Keratinocyte (primary cell): ENCODE measurements around the gene CHD8.

Experiments
- EZH2 ChIP-seq: IDR thresholded peaks from one replicate; pipeline ENCODE4 v1.6.1; 2012; ENCODE audit warnings: inconsistent platforms, mild to moderate bottlenecking, low read length, moderate library complexity
- TF ChIP-seq, protein P1 (sequence below), 3 experiments: IDR thresholded peaks in 1 of 3; conservative IDR thresholded peaks in 1 of 3; optimal IDR thresholded peaks in 1 of 3; 2 replicates in 2 of 3; 3 replicates in 1 of 3; pipeline versions ENCODE3 to v1.5.1; 2011; ENCODE audit warnings: low read length in 3 of 3, mild to moderate bottlenecking in 3 of 3, moderate library complexity in 2 of 3, control low read depth in 1 of 3, inconsistent platforms in 1 of 3; ENCODE audit not compliant: insufficient read depth in 2 of 3; ENCODE audit errors: extremely low read depth in 1 of 3

DNA sequence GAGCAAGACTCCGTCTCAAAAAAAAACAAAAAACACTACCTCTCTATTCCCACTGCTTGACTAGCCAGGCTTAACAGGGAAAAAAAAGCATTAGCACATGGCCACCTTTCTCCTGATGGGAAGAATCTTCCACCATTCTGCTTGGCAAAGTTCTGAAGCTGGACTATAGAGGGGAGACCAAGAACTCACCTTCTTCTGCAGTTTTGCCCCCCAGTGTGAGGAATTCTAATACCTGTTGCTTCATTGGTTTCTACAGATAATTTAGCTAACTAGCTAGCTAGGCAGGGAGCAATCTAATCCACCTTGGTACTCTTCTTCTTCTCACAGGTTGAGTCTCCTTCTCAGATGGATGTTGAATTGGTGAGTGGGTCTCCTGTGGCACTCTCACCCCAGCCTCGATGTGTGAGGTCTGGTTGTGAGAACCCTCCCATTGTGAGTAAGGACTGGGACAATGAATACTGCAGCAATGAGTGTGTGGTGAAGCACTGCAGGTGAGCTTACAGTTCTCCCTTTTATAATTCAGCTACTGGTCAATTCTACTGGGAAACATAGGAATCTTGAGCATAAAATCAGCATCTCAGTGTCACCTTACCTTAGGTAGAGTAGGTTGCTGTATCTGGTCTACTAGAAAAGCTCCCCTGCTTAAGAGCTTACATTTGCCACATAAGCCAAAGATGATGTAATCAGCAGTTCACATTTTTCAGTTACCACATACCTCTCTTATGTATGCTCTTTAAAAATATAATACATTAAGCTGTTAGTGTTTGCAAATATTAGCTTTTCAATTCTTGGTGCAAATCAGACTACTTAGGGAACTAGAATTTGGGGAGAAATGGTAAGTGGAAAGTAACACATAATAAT is 39.2 kb upstream of the CHD8 start:
- TF ChIP-seq, protein P1, sequence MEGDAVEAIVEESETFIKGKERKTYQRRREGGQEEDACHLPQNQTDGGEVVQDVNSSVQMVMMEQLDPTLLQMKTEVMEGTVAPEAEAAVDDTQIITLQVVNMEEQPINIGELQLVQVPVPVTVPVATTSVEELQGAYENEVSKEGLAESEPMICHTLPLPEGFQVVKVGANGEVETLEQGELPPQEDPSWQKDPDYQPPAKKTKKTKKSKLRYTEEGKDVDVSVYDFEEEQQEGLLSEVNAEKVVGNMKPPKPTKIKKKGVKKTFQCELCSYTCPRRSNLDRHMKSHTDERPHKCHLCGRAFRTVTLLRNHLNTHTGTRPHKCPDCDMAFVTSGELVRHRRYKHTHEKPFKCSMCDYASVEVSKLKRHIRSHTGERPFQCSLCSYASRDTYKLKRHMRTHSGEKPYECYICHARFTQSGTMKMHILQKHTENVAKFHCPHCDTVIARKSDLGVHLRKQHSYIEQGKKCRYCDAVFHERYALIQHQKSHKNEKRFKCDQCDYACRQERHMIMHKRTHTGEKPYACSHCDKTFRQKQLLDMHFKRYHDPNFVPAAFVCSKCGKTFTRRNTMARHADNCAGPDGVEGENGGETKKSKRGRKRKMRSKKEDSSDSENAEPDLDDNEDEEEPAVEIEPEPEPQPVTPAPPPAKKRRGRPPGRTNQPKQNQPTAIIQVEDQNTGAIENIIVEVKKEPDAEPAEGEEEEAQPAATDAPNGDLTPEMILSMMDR (optimal IDR thresholded peaks at IDR 0.05 in 1 of 3, IDR thresholded peaks at IDR 0.05 in 1 of 3, conservative IDR thresholded peaks at IDR 0.05 in 1 of 3; ENCODE audit: extremely low read depth in 1 of 3, insufficient read depth in 2 of 3, low read length in 3 of 3), result no peak
- no peak for TF ChIP-seq EZH2
